Keratinocyte (primary cell): Measurements from ENCODE around the gene ETNK2.

ENCODE experiments used
- CTCF ChIP-seq, 3 experiments: IDR thresholded peaks in 1 of 3; conservative IDR thresholded peaks in 1 of 3; optimal IDR thresholded peaks in 1 of 3; 2 replicates in 2 of 3; 3 replicates in 1 of 3; pipeline versions ENCODE3 to v1.5.1; 2011; ENCODE audit warnings: low read length in 3 of 3, mild to moderate bottlenecking in 3 of 3, moderate library complexity in 2 of 3, control low read depth in 1 of 3, inconsistent platforms in 1 of 3; ENCODE audit not compliant: insufficient read depth in 2 of 3; ENCODE audit errors: extremely low read depth in 1 of 3
- EZH2 ChIP-seq: IDR thresholded peaks from one replicate; pipeline ENCODE4 v1.6.1; 2012; ENCODE audit warnings: inconsistent platforms, mild to moderate bottlenecking, low read length, moderate library complexity

GRCh38 chr1:204167730-204168129 lies 15.9 kb upstream of the ETNK2 start:
- TF ChIP-seq CTCF (optimal IDR thresholded peaks at IDR 0.05 in 1 of 3, IDR thresholded peaks at IDR 0.05 in 1 of 3, conservative IDR thresholded peaks at IDR 0.05 in 1 of 3; ENCODE audit: extremely low read depth in 1 of 3, insufficient read depth in 2 of 3, low read length in 3 of 3) (no peak), EZH2 (no peak)
